ENCODE results near the gene ZBP1. TPM values are rescaled to one million over a fixed set of nuclear protein-coding genes. Genes with fewer than 3 reads are reported as not detected.

Gene ZBP1
- total and polyA plus RNA-seq, 8 donors = 0.11 to 5.3 (median 0.39) TPM; not detected in 2

GRCh38 chr20:57663681-57664451 lies 43.6 kb upstream of the ZBP1 start:
- Histone ChIP-seq H3K9me3 (no peaks in the 10 kb centered on the region), H3K4me3 (no peak overlapping the region), H3K4me1 (peaks cover 0 to 3% of the 10 kb centered on the region in 2 donors), H3K27me3 (no peaks in the 10 kb centered on the region), H3K27ac (no peak overlapping the region), H3K36me3 (peaks cover 0 to 11% of the 10 kb centered on the region in 2 donors)
- ATAC-seq = no peak
- peak in 1 of 4 donors; percentile 29 for DNase-seq
- TF ChIP-seq CTCF (IDR thresholded peaks at IDR 0.05) = no peak
- intact Hi-C loops (cut with DNase I) = no loop called here

- Histone ChIP-seq H3K27ac (no peak overlapping the region), H3K27me3 (no peaks in the 10 kb centered on the region), H3K9me3 (no peaks in the 10 kb centered on the region), H3K4me3 (no peak overlapping the region), H3K4me1 (peaks cover 0 to 3% of the 10 kb centered on the region in 2 donors), H3K36me3 (peaks cover 0 to 17% of the 10 kb centered on the region in 2 donors)
- no peak for ATAC-seq
- TF ChIP-seq CTCF (IDR thresholded peaks at IDR 0.05) = no peak
- peak in 1 of 4 donors; percentile 15 for DNase-seq
- intact Hi-C loops (cut with DNase I) = no loop called here
These were observed 43.0 kb upstream of the ZBP1 start for GRCh38 chr20:57663241-57663640.

GRCh38 chr20:57662456-57663240 lies 42.4 kb upstream of the ZBP1 start:
- no peaks in the 10 kb centered on the region for H3K9me3 ChIP-seq
- intact Hi-C loops (cut with DNase I) = no loop called here

DNA sequence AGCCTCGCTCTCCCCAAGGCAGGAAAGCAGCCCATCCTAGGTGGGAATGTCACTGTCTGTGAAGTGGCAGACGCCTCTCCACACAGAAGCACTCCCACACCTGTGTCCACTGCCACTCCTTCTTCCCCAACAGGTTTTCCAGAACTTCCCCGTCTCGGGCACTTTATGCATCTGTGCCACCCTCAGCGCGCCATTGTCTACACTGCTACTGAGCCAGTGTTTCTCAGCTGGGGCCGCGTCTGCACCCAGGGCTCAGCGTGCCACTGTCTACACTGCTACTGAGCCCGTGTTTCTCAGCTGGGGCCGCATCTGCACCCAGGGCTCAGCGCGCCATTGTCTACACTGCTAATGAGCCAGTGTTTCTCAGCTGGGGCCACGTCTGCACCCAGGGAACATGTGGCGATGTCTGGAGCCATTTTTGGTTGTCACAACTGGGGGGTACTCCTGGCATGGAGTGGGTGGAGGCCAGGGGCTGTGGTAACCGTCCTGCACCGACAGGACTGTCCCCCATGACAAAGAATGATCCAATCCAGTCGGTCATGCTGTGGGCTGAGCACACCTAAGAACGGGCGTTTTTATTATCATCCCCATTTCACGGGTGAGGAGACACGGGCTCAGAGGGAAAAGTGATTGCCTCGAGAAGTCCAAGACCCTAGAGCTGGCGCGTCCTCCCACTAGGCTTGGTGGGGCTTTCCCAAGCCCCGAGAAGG lies 41.7 kb upstream of the ZBP1 start:
- H3K36me3 ChIP-seq = peaks cover 0 to 25% of the 10 kb centered on the region in 2 donors
- H3K4me1 ChIP-seq = peaks cover 0 to 3% of the 10 kb centered on the region in 2 donors
- DNase-seq = peak in 1 of 4 donors; percentile 11
- no peak overlapping the region for H3K4me3 ChIP-seq
- ATAC-seq = no peak
- no peaks in the 10 kb centered on the region for H3K27me3 ChIP-seq
- H3K9me3 ChIP-seq = no peaks in the 10 kb centered on the region
- intact Hi-C loops (cut with DNase I) = no loop called here
- no peak for TF ChIP-seq CTCF (IDR thresholded peaks at IDR 0.05)
- H3K27ac ChIP-seq = no peak overlapping the region

More at GRCh38 chr20:57662456-57663240, 42.4 kb upstream of the ZBP1 start:
- Histone ChIP-seq H3K4me3 (no peak overlapping the region), H3K4me1 (peaks cover 0 to 3% of the 10 kb centered on the region in 2 donors), H3K27me3 (no peaks in the 10 kb centered on the region), H3K36me3 (peaks cover 0 to 20% of the 10 kb centered on the region in 2 donors), H3K27ac (no peak overlapping the region)
- no peak for ATAC-seq
- no peak for TF ChIP-seq CTCF (IDR thresholded peaks at IDR 0.05)
- peak in 1 of 4 donors; percentile 26 for DNase-seq
